OCI-LY1 (cell line): Measurements from ENCODE around the gene GOLGA1.

Experiments
- H2AFZ ChIP-seq: fragments of 200-600 bp; sonication (generic), shearing (Covaris generic); 2 replicates; pipeline ENCODE4 v1.6.0; 2014; ENCODE audit warnings: antibody characterized with exemption, mild to moderate bottlenecking, low read length
- H3F3A ChIP-seq: fragments of 200-600 bp; sonication (generic), shearing (Covaris generic); 2 replicates; pipeline ENCODE4 v1.6.0; 2014; ENCODE audit warnings: mild to moderate bottlenecking, antibody characterized with exemption, low read length, moderate library complexity; ENCODE audit not compliant: insufficient read depth
- H3K27ac ChIP-seq: fragments of 200-600 bp; sonication (generic); 2 replicates; pipeline ENCODE4 v1.5.1; 2014; ENCODE audit warnings: low read length, mixed run types, mild to moderate bottlenecking, low read depth; ENCODE audit not compliant: poor library complexity, severe bottlenecking
- H3K27me3 ChIP-seq: fragments of 200-600 bp; sonication (generic); 2 replicates; pipeline ENCODE4 v1.6.0; 2014; ENCODE audit warnings: antibody characterized with exemption, mild to moderate bottlenecking, low read length, moderate library complexity; ENCODE audit not compliant: insufficient read depth
- H3K36me3 ChIP-seq: fragments of 200-600 bp; sonication (generic); 2 replicates; pipeline ENCODE4 v1.6.1; 2014; ENCODE audit warnings: mild to moderate bottlenecking, antibody characterized with exemption, low read length, moderate library complexity, mixed read lengths; ENCODE audit not compliant: insufficient read depth
- H3K4me1 ChIP-seq: fragments of 200-600 bp; sonication (generic); 2 replicates; pipeline ENCODE4 v1.5.1; 2014; ENCODE audit warnings: mild to moderate bottlenecking, low read length, moderate library complexity; ENCODE audit not compliant: insufficient read depth, severe bottlenecking
- H3K4me2 ChIP-seq: fragments of 200-600 bp; sonication (generic), shearing (Covaris generic); 2 replicates; pipeline ENCODE4 v1.6.1; 2014; ENCODE audit warnings: low read length
- H3K4me3 ChIP-seq: fragments of 200-600 bp; sonication (generic); 2 replicates; pipeline ENCODE4 v1.5.1; 2014; ENCODE audit warnings: low read length, low read depth, mild to moderate bottlenecking, mixed read lengths; ENCODE audit not compliant: poor library complexity, severe bottlenecking
- H3K79me2 ChIP-seq: fragments of 200-600 bp; shearing (Covaris generic); 2 replicates; pipeline ENCODE4 v1.6.1; 2016; ENCODE audit warnings: mixed run types, low read length, mixed read lengths; ENCODE audit not compliant: insufficient read depth
- H3K9ac ChIP-seq: fragments of 200-600 bp; sonication (generic), shearing (Covaris generic); 2 replicates; pipeline ENCODE4 v1.6.1; 2014; ENCODE audit warnings: mild to moderate bottlenecking, low read length, mixed read lengths
- H3K9me2 ChIP-seq: fragments of 200-600 bp; sonication (generic), shearing (Covaris generic); 2 replicates; pipeline ENCODE4 v1.6.1; 2014; ENCODE audit warnings: low read depth, mild to moderate bottlenecking, low read length, mixed read lengths
- H3K9me3 ChIP-seq: fragments of 200-600 bp; shearing (Covaris generic); 2 replicates; pipeline ENCODE4 v1.6.1; 2014; ENCODE audit warnings: low read length, mixed read lengths
- H4K20me1 ChIP-seq: fragments of 200-600 bp; sonication (generic), shearing (Covaris generic); 2 replicates; pipeline ENCODE4 v1.6.0; 2016; ENCODE audit warnings: mild to moderate bottlenecking, low read length; ENCODE audit not compliant: insufficient read depth
- EZH2 ChIP-seq: fragments of 200-600 bp; sonication (generic), shearing (Covaris generic); IDR thresholded peaks from 2 replicates; pipeline ENCODE4 v1.8.0; 2017; ENCODE audit warnings: borderline replicate concordance, mixed run types, mild to moderate bottlenecking, antibody characterized with exemption, low read length, moderate library complexity, mixed read lengths
- TF ChIP-seq, protein P1 (sequence below): fragments of 200-600 bp; sonication (generic), shearing (Covaris generic); IDR thresholded peaks from 2 replicates; pipeline ENCODE4 v1.5.1; 2017; ENCODE audit warnings: mild to moderate bottlenecking, antibody characterized with exemption, low read length, moderate library complexity, mixed read lengths

GOLGA1 gene

DNA sequence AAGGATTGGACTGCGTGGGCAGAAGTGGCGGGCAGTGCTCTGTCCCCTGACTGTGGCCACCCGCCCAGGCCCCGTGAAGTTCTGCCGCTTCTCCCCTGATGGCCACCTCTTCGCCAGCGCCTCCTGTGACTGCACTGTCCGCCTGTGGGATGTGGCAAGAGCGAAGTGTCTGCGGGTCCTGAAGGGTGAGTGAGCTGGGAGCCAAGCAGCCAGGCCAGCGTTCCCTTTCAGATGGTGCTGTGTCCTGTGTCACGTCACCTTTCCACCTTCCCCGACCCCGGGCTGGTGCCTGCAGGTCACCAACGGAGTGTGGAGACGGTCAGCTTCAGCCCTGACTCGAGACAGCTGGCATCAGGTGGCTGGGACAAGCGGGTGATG lies 85.3 kb downstream of the GOLGA1 start:
- peak overlapping the region; percentile 33 for H3K27ac ChIP-seq
- peaks cover 39% of the 10 kb centered on the region for H3K4me1 ChIP-seq
- peaks cover 6% of the 10 kb centered on the region; the same call in 1 of the 2 replicates for H3K79me2 ChIP-seq
- 0 out of 2 replicates have a peak, but pooled peaks cover 19% of the 10 kb centered on the region for H3F3A ChIP-seq
- TF ChIP-seq, protein P1, sequence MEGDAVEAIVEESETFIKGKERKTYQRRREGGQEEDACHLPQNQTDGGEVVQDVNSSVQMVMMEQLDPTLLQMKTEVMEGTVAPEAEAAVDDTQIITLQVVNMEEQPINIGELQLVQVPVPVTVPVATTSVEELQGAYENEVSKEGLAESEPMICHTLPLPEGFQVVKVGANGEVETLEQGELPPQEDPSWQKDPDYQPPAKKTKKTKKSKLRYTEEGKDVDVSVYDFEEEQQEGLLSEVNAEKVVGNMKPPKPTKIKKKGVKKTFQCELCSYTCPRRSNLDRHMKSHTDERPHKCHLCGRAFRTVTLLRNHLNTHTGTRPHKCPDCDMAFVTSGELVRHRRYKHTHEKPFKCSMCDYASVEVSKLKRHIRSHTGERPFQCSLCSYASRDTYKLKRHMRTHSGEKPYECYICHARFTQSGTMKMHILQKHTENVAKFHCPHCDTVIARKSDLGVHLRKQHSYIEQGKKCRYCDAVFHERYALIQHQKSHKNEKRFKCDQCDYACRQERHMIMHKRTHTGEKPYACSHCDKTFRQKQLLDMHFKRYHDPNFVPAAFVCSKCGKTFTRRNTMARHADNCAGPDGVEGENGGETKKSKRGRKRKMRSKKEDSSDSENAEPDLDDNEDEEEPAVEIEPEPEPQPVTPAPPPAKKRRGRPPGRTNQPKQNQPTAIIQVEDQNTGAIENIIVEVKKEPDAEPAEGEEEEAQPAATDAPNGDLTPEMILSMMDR = no peak
- no peak for TF ChIP-seq EZH2
- no peak overlapping the region for H3K4me3 ChIP-seq
- no peaks in the 10 kb centered on the region for H4K20me1 ChIP-seq
- H3K36me3 ChIP-seq = peaks cover 46% of the 10 kb centered on the region
- H2AFZ ChIP-seq = no peak overlapping the region
- H3K27me3 ChIP-seq = no peaks in the 10 kb centered on the region; the same call in 1 of the 2 replicates
- no peak overlapping the region for H3K4me2 ChIP-seq
- no peaks in the 10 kb centered on the region for H3K9me2 ChIP-seq
- H3K9me3 ChIP-seq = no peaks in the 10 kb centered on the region
- no peak overlapping the region for H3K9ac ChIP-seq

DNA sequence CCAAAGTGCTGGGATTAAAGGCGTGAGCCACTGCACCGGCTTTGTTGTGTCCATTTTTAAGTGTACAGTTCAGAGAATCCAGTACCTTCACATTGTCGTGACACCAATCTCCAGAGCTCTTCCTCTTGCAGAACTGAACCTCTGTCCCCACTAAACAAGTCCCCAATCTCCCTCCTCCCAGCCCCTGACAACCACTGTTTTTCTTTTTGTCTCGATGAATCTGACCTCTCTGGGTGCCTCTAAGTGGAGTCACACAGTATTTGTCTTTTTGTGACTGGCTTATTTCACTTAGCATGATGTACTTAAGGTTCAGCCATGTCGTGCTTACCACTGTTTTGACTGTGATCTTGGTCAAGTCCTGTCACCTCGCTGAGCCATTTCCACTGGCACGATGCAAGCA lies 86.1 kb downstream of the GOLGA1 start:
- Histone ChIP-seq H3K4me3 (no peak overlapping the region), H3K9me3 (no peaks in the 10 kb centered on the region), H3K9ac (no peak overlapping the region), H3K27ac (peak overlapping the region; percentile 33), H4K20me1 (no peaks in the 10 kb centered on the region), H3K27me3 (no peaks in the 10 kb centered on the region; the same call in 1 of the 2 replicates), H2AFZ (no peak overlapping the region), H3K79me2 (no peaks in the 10 kb centered on the region), H3K4me2 (no peak overlapping the region), H3K36me3 (peaks cover 38% of the 10 kb centered on the region), H3K9me2 (no peaks in the 10 kb centered on the region), H3F3A (0 out of 2 replicates have a peak, but pooled peaks cover 13% of the 10 kb centered on the region), H3K4me1 (peaks cover 31% of the 10 kb centered on the region)
- no peak for TF ChIP-seq EZH2
- TF ChIP-seq, protein P1 = no peak

DNA sequence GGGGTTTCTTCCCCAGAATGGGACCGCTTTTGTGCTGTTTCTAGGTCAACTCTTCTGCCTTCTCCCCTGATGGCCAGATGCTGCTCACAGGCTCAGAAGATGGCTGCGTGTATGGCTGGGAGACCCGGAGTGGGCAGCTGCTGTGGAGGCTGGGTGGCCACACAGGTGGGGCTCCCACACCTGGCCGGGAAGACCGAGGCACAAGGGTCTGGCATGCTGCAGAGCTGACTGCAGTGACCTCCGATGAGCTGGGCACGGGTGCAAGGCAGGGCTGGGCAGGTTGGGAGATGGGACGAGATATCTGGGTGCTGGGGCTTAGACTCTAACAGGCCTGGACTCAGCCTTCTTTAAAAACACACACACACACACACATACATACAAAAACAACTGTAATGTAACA lies 86.7 kb downstream of the GOLGA1 start:
- no peaks in the 10 kb centered on the region for H3K79me2 ChIP-seq
- peaks cover 32% of the 10 kb centered on the region for H3K36me3 ChIP-seq
- H3K27ac ChIP-seq = no peak overlapping the region
- H3K4me2 ChIP-seq = no peak overlapping the region
- H3K9me2 ChIP-seq = no peaks in the 10 kb centered on the region
- H3K4me3 ChIP-seq = no peak overlapping the region
- peaks cover 25% of the 10 kb centered on the region for H3K4me1 ChIP-seq
- no peak for TF ChIP-seq EZH2
- TF ChIP-seq, protein P1 = no peak
- no peaks in the 10 kb centered on the region; the same call in 1 of the 2 replicates for H3K27me3 ChIP-seq
- H4K20me1 ChIP-seq = no peaks in the 10 kb centered on the region
- H2AFZ ChIP-seq = no peak overlapping the region
- H3K9me3 ChIP-seq = no peaks in the 10 kb centered on the region
- no peak overlapping the region for H3K9ac ChIP-seq
- 0 out of 2 replicates have a peak, but pooled peaks cover 9% of the 10 kb centered on the region for H3F3A ChIP-seq
